ENCODE results near the gene CCDC88A. TPM values are rescaled to one million over a fixed set of nuclear protein-coding genes. Genes with fewer than 3 reads are reported as not detected.

CCDC88A gene
- total RNA-seq, 1 experiment from 2014 or later, result 27.2 TPM

- H3K4me3 ChIP-seq (replicated peaks in 1 of 2; ENCODE audit: low read depth in 1 of 2, low read length in 2 of 2), result no peak overlapping the region
These were observed 92.0 kb downstream of the CCDC88A start for GRCh38 chr2:55327470-55328230.

GRCh38 chr2:55314985-55315384 is 104.7 kb downstream of the CCDC88A start:
- Histone ChIP-seq H4K20me1 (ENCODE audit: insufficient read depth) (no peaks in the 10 kb centered on the region), H3K4me3 (replicated peaks in 1 of 2; ENCODE audit: low read depth in 1 of 2, low read length in 2 of 2) (no peak overlapping the region), H2AFZ (ENCODE audit: low read depth, low read length, poor library complexity, severe bottlenecking) (no peak overlapping the region), H3K9me3 (ENCODE audit: control insufficient read depth in 1 of 2, insufficient read depth in 1 of 2, low read depth in 1 of 2, low read length in 2 of 2) (no peaks in the 10 kb centered on the region), H3K4me2 (ENCODE audit: low read length) (no peak overlapping the region), H3K9me2 (ENCODE audit: insufficient read depth) (no peaks in the 10 kb centered on the region), H3K27ac (ENCODE audit: low read depth, low read length) (no peak overlapping the region), H3K4me1 (ENCODE audit: control insufficient read depth in 1 of 2, insufficient read depth in 2 of 2, low read length in 2 of 2) (no peaks in the 10 kb centered on the region), H3K36me3 (ENCODE audit: control insufficient read depth in 1 of 2, insufficient read depth in 2 of 2, low read length in 2 of 2) (peaks cover 0 to 10% of the 10 kb centered on the region in 2 experiments; a peak in 2 of 4 replicates), H3K9ac (ENCODE audit: low read length) (no peak overlapping the region), H3K27me3 (ENCODE audit: insufficient read depth, low read length) (no peaks in the 10 kb centered on the region), H3K79me2 (ENCODE audit: insufficient read depth, low read length) (no peaks in the 10 kb centered on the region)
- TF ChIP-seq EZH2phosphoT487 (IDR thresholded peaks at IDR 0.05; ENCODE audit: borderline replicate concordance), result no peak
- TF ChIP-seq JUND (IDR thresholded peaks at IDR 0.05), result no peak
- TF ChIP-seq ZFX (IDR thresholded peaks at IDR 0.05), result no peak
- TF ChIP-seq, protein P1, sequence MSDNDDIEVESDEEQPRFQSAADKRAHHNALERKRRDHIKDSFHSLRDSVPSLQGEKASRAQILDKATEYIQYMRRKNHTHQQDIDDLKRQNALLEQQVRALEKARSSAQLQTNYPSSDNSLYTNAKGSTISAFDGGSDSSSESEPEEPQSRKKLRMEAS (IDR thresholded peaks at IDR 0.05), result no peak
- no peak for TF ChIP-seq SRF (IDR thresholded peaks at IDR 0.05; ENCODE audit: low read depth)
- TF ChIP-seq ZNF274 (IDR thresholded peaks at IDR 0.05; ENCODE audit: low read depth, low read length), result no peak
- TF ChIP-seq, protein P2, sequence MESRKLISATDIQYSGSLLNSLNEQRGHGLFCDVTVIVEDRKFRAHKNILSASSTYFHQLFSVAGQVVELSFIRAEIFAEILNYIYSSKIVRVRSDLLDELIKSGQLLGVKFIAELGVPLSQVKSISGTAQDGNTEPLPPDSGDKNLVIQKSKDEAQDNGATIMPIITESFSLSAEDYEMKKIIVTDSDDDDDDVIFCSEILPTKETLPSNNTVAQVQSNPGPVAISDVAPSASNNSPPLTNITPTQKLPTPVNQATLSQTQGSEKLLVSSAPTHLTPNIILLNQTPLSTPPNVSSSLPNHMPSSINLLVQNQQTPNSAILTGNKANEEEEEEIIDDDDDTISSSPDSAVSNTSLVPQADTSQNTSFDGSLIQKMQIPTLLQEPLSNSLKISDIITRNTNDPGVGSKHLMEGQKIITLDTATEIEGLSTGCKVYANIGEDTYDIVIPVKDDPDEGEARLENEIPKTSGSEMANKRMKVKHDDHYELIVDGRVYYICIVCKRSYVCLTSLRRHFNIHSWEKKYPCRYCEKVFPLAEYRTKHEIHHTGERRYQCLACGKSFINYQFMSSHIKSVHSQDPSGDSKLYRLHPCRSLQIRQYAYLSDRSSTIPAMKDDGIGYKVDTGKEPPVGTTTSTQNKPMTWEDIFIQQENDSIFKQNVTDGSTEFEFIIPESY (IDR thresholded peaks at IDR 0.05; ENCODE audit: extremely low read depth, insufficient replicate concordance, low read length), result no peak
- no peak for TF ChIP-seq RAD21 (IDR thresholded peaks at IDR 0.05; ENCODE audit: low read depth)
- no peak for TF ChIP-seq YY1 (IDR thresholded peaks at IDR 0.05; ENCODE audit: extremely low read depth, insufficient replicate concordance, low read depth, low read length)
- TF ChIP-seq TCF7L2 (IDR thresholded peaks at IDR 0.05; ENCODE audit: borderline replicate concordance, extremely low read depth, insufficient read depth, insufficient read length), result no peak
- intact Hi-C loops (cut with micrococcal nuclease), result no loop called here
- POLR2A ChIA-PET, result no interaction called here
- no TSS peak for BruUV-seq (replicated peaks)
- CTCF ChIA-PET, result interaction anchor here (1.0 kb wide), 1 partner anchor 20 kb away, joined by 3 read pairs; no protein-coding TSS in a partner anchor
- no peak for ATAC-seq
- RAD21 ChIA-PET (ENCODE audit: low non-redundant PET in 1 of 2, low total read pairs in 2 of 2, uncharacterized antibody in 2 of 2, unreplicated experiment in 2 of 2), result no interaction called here
- DNase-seq (ENCODE audit: low read depth, low spot score), result no peak

More at GRCh38 chr2:55327470-55328230, 92.0 kb downstream of the CCDC88A start:
- no peaks in the 10 kb centered on the region for H3K9me3 ChIP-seq (ENCODE audit: control insufficient read depth in 1 of 2, insufficient read depth in 1 of 2, low read depth in 1 of 2, low read length in 2 of 2)
- no TSS peak for BruUV-seq (replicated peaks)
- no peak overlapping the region for H3K9ac ChIP-seq (ENCODE audit: low read length)
- no peaks in the 10 kb centered on the region for H3K9me2 ChIP-seq (ENCODE audit: insufficient read depth)
- H4K20me1 ChIP-seq (ENCODE audit: insufficient read depth), result no peaks in the 10 kb centered on the region
- H3K36me3 ChIP-seq (ENCODE audit: control insufficient read depth in 1 of 2, insufficient read depth in 2 of 2, low read length in 2 of 2), result peaks cover 0 to 4% of the 10 kb centered on the region in 2 experiments; a peak in 1 of 4 replicates
- no peak for TF ChIP-seq EZH2 (IDR thresholded peaks at IDR 0.05)
- TF ChIP-seq RAD21 (IDR thresholded peaks at IDR 0.05; ENCODE audit: low read depth), result no peak
- TF ChIP-seq ZFX (IDR thresholded peaks at IDR 0.05), result no peak
- TF ChIP-seq CBX3 (IDR thresholded peaks at IDR 0.05; ENCODE audit: low read depth), result no peak
- TF ChIP-seq, protein P1 (IDR thresholded peaks at IDR 0.05), result no peak
- no peak overlapping the region for H2AFZ ChIP-seq (ENCODE audit: low read depth, low read length, poor library complexity, severe bottlenecking)
- intact Hi-C loops (cut with micrococcal nuclease), result no loop called here
- H3K27me3 ChIP-seq (ENCODE audit: insufficient read depth, low read length), result no peaks in the 10 kb centered on the region
- ATAC-seq (no peak), DNase-seq (ENCODE audit: low read depth, low spot score) (no peak)
- H3K4me1 ChIP-seq (ENCODE audit: control insufficient read depth in 1 of 2, insufficient read depth in 2 of 2, low read length in 2 of 2), result no peaks in the 10 kb centered on the region
- H3K4me2 ChIP-seq (ENCODE audit: low read length), result no peak overlapping the region
- no peak overlapping the region for H3K27ac ChIP-seq (ENCODE audit: low read depth, low read length)
- ChIA-PET RAD21 (ENCODE audit: low non-redundant PET in 1 of 2, low total read pairs in 2 of 2, uncharacterized antibody in 2 of 2, unreplicated experiment in 2 of 2) (no interaction called here), CTCF (no interaction called here), POLR2A (no interaction called here)
- no peaks in the 10 kb centered on the region for H3K79me2 ChIP-seq (ENCODE audit: insufficient read depth, low read length)

Measured in HCT116 (cell line).